Left cardiac atrium (tissue), 4 donors: Measurements from ENCODE around the gene IL31RA. TPM values are rescaled to one million over a fixed set of nuclear protein-coding genes. Genes with fewer than 3 reads are reported as not detected.
A peak's percentile ranks its signal among the peaks of the same experiment; 100 is the strongest.
"Not testable (repeated sequence)": the region's sequence is repeated elsewhere in the genome, so short reads cannot be mapped to it uniquely, and the experiment has no call there.

Source experiments
- ATAC-seq, 2 donors: fragments of 200-7000 bp; cut with Tn5 transposase; one replicate each; pipeline ENCODE4 v1.9.1; 2020; ENCODE audit warnings: mild to moderate bottlenecking in 2 of 2, moderate library complexity in 2 of 2
- DNase-seq: peaks from one replicate; pipeline ENCODE4 v3.0.0-alpha.2; 2020
- intact Hi-C, 2 donors: fragments of 100-400 bp; cut with DNase I; formaldehyde crosslinking; loops; one replicate each; pipeline versions ENCODE4 v1.14.1 to v1.15.1; 2022 to 2023
- total RNA-seq, 2 donors: library from RNA; stranded (reverse); fragmentation: NEBNext Ultra II Directional; extraction: Animal tissue kit (Norgen Biotek cat#: 25700); gene quantifications; one replicate each; pipeline ENCODE4 v1.2.1, GENCODE V29; 2021
- donor health status: DM: no; HTN: yes; CAD: no.
- donor health status: DM: no; HTN: yes; CAD: no; lungs with severe emphysema.
- donor health status: DM: yes; HTN: yes; CAD: no.
- donor health status: Dilated cardiomyopathy.

Gene IL31RA
- total RNA-seq, 2 donors from 2014 or later: not detected

DNA sequence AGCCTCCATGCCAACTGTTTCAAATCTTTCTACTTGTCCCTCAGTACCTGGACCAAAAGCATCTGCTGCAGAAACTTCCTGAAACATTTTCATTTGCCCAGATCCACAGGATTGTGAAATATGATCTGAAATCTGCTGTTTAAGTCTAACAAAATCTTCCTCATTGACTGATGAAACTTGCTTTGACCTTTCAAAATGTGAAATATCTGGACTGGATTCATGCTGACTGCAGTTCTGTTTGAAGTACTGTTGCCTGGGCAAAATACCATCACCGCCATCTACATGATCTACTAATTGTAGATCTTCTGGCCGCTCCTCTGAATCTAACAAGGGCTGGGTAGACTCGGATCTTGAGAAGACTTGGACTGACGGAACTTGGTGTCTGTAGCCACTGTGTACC is 90.0 kb downstream of the IL31RA start:
- ATAC-seq, intact Hi-C loops, DNase-seq: not testable (repeated sequence)

- ATAC-seq (no peak), DNase-seq (no peak)
- intact Hi-C loops: no loop called here
Observed at GRCh38 chr5:55959208-55959607, 108.1 kb downstream of the IL31RA start.

DNA sequence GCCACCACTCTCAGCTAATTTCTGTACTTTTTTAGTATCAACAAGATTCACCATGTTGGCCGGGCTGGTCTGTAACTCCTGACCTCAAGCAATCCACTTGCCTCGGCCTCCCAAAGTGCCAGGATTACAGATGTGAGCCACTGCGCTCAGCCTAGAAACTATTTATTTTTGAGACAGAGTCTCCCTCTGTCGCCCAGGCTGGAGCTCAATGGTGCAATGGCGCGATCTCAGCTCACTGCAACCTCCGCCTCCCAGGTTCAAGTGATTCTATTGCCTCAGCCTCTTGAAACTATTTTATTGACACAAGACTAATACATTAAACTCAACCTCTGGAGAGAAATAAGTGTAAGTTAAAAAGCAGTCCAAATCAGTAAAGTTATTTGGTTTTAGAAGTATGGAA is 109.6 kb downstream of the IL31RA start:
- no peak for DNase-seq
- no peak for ATAC-seq
- intact Hi-C loops: no loop called here

GRCh38 chr5:55965525-55965924 is 114.4 kb downstream of the IL31RA start:
- no peak for DNase-seq
- intact Hi-C loops: no loop called here
- ATAC-seq: peak in 1 of 2 donors; percentile 47

DNA sequence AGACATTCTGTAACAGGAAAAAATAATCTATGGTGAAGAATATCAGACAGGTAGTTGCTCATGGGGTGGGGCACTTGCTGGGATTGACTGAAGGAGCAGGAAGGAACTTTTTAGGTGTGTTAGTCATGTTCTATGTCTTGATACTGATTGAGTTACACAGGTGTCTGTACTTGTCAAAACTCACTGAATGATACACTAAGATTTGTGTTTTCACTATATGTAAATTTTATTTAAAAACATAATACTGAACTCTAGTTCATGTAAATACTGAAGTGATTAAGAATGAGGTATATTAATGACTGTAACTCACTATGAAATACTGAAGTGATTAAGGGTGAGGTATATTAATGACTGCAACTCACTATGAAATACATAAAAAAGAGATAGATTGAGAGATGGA is 115.1 kb downstream of the IL31RA start:
- no peak for ATAC-seq
- intact Hi-C loops: no loop called here
- DNase-seq: no peak

DNA sequence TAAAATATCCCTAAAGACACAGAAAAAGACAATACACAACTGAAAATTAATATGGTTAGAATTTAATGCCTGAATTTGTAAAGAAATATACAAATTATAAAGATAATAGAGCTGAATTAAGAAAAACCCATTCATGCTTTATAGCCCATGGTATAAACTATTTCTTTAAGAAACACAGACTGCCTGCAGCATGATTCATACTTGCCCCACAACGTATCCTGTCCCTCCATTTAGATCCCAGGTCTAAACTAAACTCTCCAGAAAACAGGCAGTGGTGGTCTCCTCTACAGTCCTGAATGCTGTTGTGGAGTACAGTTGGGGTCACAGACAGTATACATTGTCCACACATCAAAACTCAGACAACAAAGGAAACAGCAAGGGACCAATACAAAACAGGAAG is 118.8 kb downstream of the IL31RA start:
- ATAC-seq (peak in 1 of 2 donors; percentile 29), DNase-seq (no peak)
- intact Hi-C loops: no loop called here

Other genes with a start within 250 kb of the IL31RA start
- gene SLC38A9, start 139.0 kb upstream of the IL31RA start, total RNA-seq: 10 to 100 TPM; 10.1 to 10.5 TPM
- not detected for gene DDX4, start 113.3 kb upstream of the IL31RA start, total RNA-seq
- 100 to 1,000 TPM; 204 to 261 TPM for gene IL6ST, start 143.6 kb downstream of the IL31RA start, total RNA-seq